PC-9 (cell line): ENCODE results near the gene PGBD5. TPM values are rescaled to one million over a fixed set of nuclear protein-coding genes. Genes with fewer than 3 reads are reported as not detected.

Source experiments
- BruUV-seq: library from RNA; stranded (reverse); fragments of 400-500 nt; replicated peaks from 2 replicates; lab custom pipeline; 2021; lab: Mats Ljungman, UMichigan
- CTCF ChIA-PET: fragments of 300-600 bp; sonication (Branson Sonifier 250); formaldehyde crosslinking; loops from one replicate; lab custom pipeline; 2022; ENCODE audit warnings: antibody characterized with exemption; lab: Charles Lee
- POLR2A ChIA-PET: fragments of 300-600 bp; sonication (Branson Sonifier 250); formaldehyde crosslinking; loops from one replicate; lab custom pipeline; 2022; ENCODE audit warnings: antibody characterized with exemption; ENCODE audit not compliant: unreplicated experiment; lab: Charles Lee
- DNase-seq, 2 experiments: peaks; one replicate each; pipeline versions ENCODE4 v3.0.0 to v3.0.0-alpha.2; 2015 to 2022; ENCODE audit warnings: mixed read lengths in 1 of 2
- H2AFZ ChIP-seq: fragments of 200-600 bp; sonication (generic); 2 replicates; pipeline ENCODE4 v1.8.1; 2017; ENCODE audit warnings: antibody characterized with exemption
- H3F3A ChIP-seq: fragments of 200-600 bp; sonication (generic); 2 replicates; pipeline ENCODE4 v1.8.1; 2017; ENCODE audit warnings: antibody characterized with exemption, mild to moderate bottlenecking, low read depth; ENCODE audit not compliant: insufficient read depth
- H3K27ac ChIP-seq: fragments of 200-600 bp; sonication (generic); 2 replicates; pipeline ENCODE4 v1.6.1; 2016; ENCODE audit warnings: mixed run types
- H3K27me3 ChIP-seq: fragments of 200-600 bp; sonication (generic); 2 replicates; pipeline ENCODE4 v1.6.1; 2016; ENCODE audit warnings: low read depth, mixed run types; ENCODE audit not compliant: insufficient read depth
- H3K36me3 ChIP-seq: fragments of 200-600 bp; sonication (generic); 2 replicates; pipeline ENCODE4 v1.6.1; 2016; ENCODE audit warnings: low read depth, mixed run types
- H3K4me1 ChIP-seq: fragments of 200-600 bp; sonication (generic); replicated peaks from 2 replicates; pipeline ENCODE4 v1.6.1; 2016; ENCODE audit warnings: mixed run types; ENCODE audit not compliant: insufficient read depth
- H3K4me2 ChIP-seq: fragments of 200-600 bp; sonication (generic); 2 replicates; pipeline ENCODE4 v1.6.1; 2017; ENCODE audit warnings: mixed run types
- H3K4me3 ChIP-seq: fragments of 200-600 bp; sonication (generic); 2 replicates; pipeline ENCODE4 v1.6.1; 2016; ENCODE audit warnings: mixed run types
- H3K79me2 ChIP-seq: fragments of 200-600 bp; sonication (generic); 2 replicates; pipeline ENCODE4 v1.6.1; 2017; ENCODE audit warnings: low read depth, mixed run types
- H3K9me2 ChIP-seq: fragments of 200-600 bp; sonication (generic); 2 replicates; pipeline ENCODE4 v1.8.1; 2017; ENCODE audit warnings: mild to moderate bottlenecking; ENCODE audit not compliant: insufficient read depth
- H3K9me3 ChIP-seq: fragments of 200-600 bp; sonication (generic); 2 replicates; pipeline ENCODE4 v1.8.1; 2016; ENCODE audit warnings: low read depth; ENCODE audit not compliant: insufficient read depth
- H4K20me1 ChIP-seq: fragments of 200-600 bp; sonication (generic); 2 replicates; pipeline ENCODE4 v1.8.1; 2017; ENCODE audit not compliant: insufficient read depth
- EZH2 ChIP-seq: fragments of 200-600 bp; sonication (generic); IDR thresholded peaks from 2 replicates; pipeline ENCODE4 v1.8.0; 2017; ENCODE audit warnings: antibody characterized with exemption, low read depth
- intact Hi-C: fragments of 100-400 bp; cut with micrococcal nuclease; formaldehyde crosslinking; loops from one replicate; pipeline ENCODE4 v1.10.0; 2022; ENCODE audit not compliant: unreplicated experiment
- total RNA-seq: library from RNA; stranded (reverse); gene quantifications from 2 replicates; pipeline ENCODE4 v1.2.3, GENCODE V29; 2021
- TF ChIP-seq, protein P1 (sequence below): fragments of 200-600 bp; sonication (generic); conservative IDR thresholded peaks from 2 replicates; pipeline ENCODE4 v1.6.1; 2017; ENCODE audit warnings: mixed run types, antibody characterized with exemption, mild to moderate bottlenecking, moderate library complexity

Gene PGBD5
- total RNA-seq, 1 experiment from 2014 or later = not detected

DNA sequence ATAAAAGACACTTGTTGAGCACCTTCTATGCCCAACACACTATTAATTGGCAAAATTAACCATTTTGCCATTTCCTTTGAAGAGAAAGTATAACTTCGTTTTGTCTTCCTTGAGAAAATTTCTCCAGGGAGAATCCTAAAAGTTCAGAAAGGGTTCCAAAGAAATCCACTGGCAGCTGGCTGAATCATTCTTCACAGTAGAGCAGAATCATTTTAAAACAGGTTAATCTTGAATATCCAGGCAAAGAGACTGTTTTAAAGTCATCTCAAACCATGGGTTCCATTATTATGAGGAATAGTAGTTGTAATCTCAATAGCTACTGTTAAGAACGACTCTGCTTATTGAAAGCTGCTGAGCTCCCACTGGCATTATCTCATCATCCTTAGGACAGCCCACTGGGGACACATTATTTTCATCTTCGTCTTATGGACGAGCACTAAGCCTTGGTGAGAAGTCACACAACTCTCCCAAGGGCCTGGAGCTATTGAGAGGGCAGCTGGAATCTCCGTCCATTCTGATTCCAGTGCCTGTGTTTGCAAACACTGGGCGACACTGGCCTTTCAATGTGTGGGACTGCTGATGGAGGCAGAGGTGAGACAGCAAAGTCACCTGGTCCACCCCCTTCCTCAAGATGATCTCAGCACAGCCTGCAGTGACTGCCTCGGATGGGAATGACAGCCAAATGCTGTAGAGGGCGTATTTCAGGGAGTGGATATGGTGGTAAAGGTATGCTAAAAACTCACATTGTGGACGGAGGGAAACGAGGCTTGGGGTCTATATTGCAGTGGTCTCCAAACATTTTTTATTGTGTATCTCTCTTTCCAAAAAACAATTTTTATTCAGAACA, 15.3 kb upstream of the PGBD5 start:
- no peak overlapping the region for H3K4me3 ChIP-seq
- H3K27ac ChIP-seq = no peak overlapping the region
- no peak overlapping the region for H3K4me2 ChIP-seq
- ChIA-PET POLR2A (no interaction called here), CTCF (no interaction called here)
- TF ChIP-seq EZH2 = no peak
- TF ChIP-seq, protein P1, sequence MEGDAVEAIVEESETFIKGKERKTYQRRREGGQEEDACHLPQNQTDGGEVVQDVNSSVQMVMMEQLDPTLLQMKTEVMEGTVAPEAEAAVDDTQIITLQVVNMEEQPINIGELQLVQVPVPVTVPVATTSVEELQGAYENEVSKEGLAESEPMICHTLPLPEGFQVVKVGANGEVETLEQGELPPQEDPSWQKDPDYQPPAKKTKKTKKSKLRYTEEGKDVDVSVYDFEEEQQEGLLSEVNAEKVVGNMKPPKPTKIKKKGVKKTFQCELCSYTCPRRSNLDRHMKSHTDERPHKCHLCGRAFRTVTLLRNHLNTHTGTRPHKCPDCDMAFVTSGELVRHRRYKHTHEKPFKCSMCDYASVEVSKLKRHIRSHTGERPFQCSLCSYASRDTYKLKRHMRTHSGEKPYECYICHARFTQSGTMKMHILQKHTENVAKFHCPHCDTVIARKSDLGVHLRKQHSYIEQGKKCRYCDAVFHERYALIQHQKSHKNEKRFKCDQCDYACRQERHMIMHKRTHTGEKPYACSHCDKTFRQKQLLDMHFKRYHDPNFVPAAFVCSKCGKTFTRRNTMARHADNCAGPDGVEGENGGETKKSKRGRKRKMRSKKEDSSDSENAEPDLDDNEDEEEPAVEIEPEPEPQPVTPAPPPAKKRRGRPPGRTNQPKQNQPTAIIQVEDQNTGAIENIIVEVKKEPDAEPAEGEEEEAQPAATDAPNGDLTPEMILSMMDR = no peak
- no peaks in the 10 kb centered on the region for H3K9me3 ChIP-seq
- H3K27me3 ChIP-seq = peaks cover 48% of the 10 kb centered on the region
- BruUV-seq = no TSS peak
- H3K4me1 ChIP-seq = no peaks in the 10 kb centered on the region
- intact Hi-C loops = no loop called here
- no peaks in the 10 kb centered on the region for H3K79me2 ChIP-seq
- no peak for DNase-seq
- H3F3A ChIP-seq = no peaks in the 10 kb centered on the region
- H2AFZ ChIP-seq = no peak overlapping the region
- H3K9me2 ChIP-seq = no peaks in the 10 kb centered on the region
- H4K20me1 ChIP-seq = no peaks in the 10 kb centered on the region
- H3K36me3 ChIP-seq = no peaks in the 10 kb centered on the region

DNA sequence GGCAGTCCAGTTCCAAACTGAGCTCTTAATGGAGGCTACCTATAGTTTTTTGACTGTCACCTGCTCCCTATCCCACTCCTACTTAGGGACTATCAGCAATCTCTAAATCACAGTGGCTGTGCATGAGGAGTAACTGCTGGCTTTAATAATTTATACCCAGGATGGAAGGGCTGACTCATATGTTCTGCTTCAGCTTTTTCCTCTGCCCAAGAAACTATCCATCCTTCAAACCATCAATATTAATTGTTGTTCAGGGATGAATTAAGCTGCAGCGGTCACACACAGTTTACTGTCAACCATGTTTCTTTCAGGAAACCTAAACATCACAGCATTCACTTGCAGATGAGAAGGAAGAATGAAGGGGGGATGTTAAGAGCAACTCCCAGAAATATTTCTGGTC, 9.0 kb upstream of the PGBD5 start:
- H3K27ac ChIP-seq = no peak overlapping the region
- no peaks in the 10 kb centered on the region for H3K36me3 ChIP-seq
- DNase-seq = no peak
- H4K20me1 ChIP-seq = no peaks in the 10 kb centered on the region
- peaks cover 63% of the 10 kb centered on the region for H3K27me3 ChIP-seq
- H3K9me2 ChIP-seq = no peaks in the 10 kb centered on the region
- ChIA-PET POLR2A (no interaction called here), CTCF (no interaction called here)
- H3F3A ChIP-seq = no peaks in the 10 kb centered on the region
- no TSS peak for BruUV-seq
- no peak overlapping the region for H2AFZ ChIP-seq
- H3K79me2 ChIP-seq = no peaks in the 10 kb centered on the region
- no peaks in the 10 kb centered on the region; the same call in 1 of the 2 replicates for H3K9me3 ChIP-seq
- intact Hi-C loops = no loop called here
- H3K4me1 ChIP-seq = no peaks in the 10 kb centered on the region
- H3K4me2 ChIP-seq = no peak overlapping the region
- no peak for TF ChIP-seq EZH2
- TF ChIP-seq, protein P1 = no peak
- H3K4me3 ChIP-seq = no peak overlapping the region

DNA sequence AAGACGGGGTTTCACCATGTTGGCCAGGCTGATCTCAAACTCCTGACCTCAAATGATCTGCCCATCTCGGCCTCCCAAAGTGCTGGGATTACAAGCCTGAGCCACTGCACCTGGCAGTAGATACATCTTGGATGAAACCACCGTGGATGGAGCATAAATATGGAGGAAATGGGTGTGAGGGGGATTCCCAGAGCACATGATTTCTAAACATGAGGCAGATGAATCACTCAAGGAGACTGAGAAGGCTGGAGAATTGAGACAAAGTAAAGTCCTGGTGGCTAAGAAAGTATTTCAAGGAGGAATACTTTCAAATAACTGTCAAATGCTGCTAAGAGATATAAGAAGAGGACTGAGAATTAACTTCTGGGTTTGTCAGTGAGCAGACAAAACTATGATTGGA, 5.4 kb upstream of the PGBD5 start:
- no peak for DNase-seq
- intact Hi-C loops = no loop called here
- H3K9me3 ChIP-seq = no peaks in the 10 kb centered on the region; the same call in 1 of the 2 replicates
- H3K36me3 ChIP-seq = no peaks in the 10 kb centered on the region
- TF ChIP-seq, protein P1 = no peak
- TF ChIP-seq EZH2 = no peak
- no peak overlapping the region for H3K4me2 ChIP-seq
- peaks cover 42% of the 10 kb centered on the region; the same call in 1 of the 2 replicates for H3K27me3 ChIP-seq
- no peaks in the 10 kb centered on the region for H4K20me1 ChIP-seq
- no TSS peak for BruUV-seq
- H3F3A ChIP-seq = no peaks in the 10 kb centered on the region
- CTCF ChIA-PET = no interaction called here
- H3K27ac ChIP-seq = no peak overlapping the region
- no peak overlapping the region for H2AFZ ChIP-seq
- H3K4me1 ChIP-seq = no peaks in the 10 kb centered on the region
- no peaks in the 10 kb centered on the region for H3K79me2 ChIP-seq
- no peaks in the 10 kb centered on the region for H3K9me2 ChIP-seq
- no peak overlapping the region for H3K4me3 ChIP-seq
- POLR2A ChIA-PET = no interaction called here
